Panc1 (cell line): ENCODE data around the gene RALGAPA1. TPM values are rescaled to one million over a fixed set of nuclear protein-coding genes. Genes with fewer than 3 reads are reported as not detected.

Experiments
- ATAC-seq: fragments of 200-7000 bp; cut with Tn5 transposase; 2 replicates; pipeline ENCODE4 v1.9.1; 2020; ENCODE audit warnings: mild to moderate bottlenecking, moderate library complexity
- BruUV-seq: library from RNA; stranded (reverse); fragments of 400-500 nt; replicated peaks from 2 replicates; lab custom pipeline; 2021; lab: Mats Ljungman, UMichigan
- CTCF ChIA-PET: fragments of 300-600 bp; sonication (Branson Sonifier 250); formaldehyde crosslinking; loops from one replicate; lab custom pipeline; 2022; ENCODE audit warnings: antibody characterized with exemption; lab: Charles Lee
- POLR2A ChIA-PET: fragments of 300-600 bp; sonication (Branson Sonifier 250); formaldehyde crosslinking; loops from one replicate; lab custom pipeline; 2022; ENCODE audit warnings: antibody characterized with exemption; lab: Charles Lee
- DNase-seq: peaks from one replicate; pipeline ENCODE4 v3.0.0-alpha.2; 2010; ENCODE audit warnings: low read depth, low spot score
- H3K27ac ChIP-seq: 2 replicates; pipeline ENCODE4 v1.5.1; 2011; ENCODE audit warnings: mild to moderate bottlenecking, low read length, inconsistent platforms
- H3K27me3 ChIP-seq: fragments of 200-500 bp; sonication (Bioruptor generic); 2 replicates; pipeline ENCODE4 v1.6.0; 2014; ENCODE audit warnings: low read length, inconsistent platforms; ENCODE audit not compliant: control insufficient read depth, insufficient read depth
- H3K36me3 ChIP-seq: fragments of 200-500 bp; sonication (Bioruptor generic); 2 replicates; pipeline ENCODE4 v1.5.1; 2014; ENCODE audit warnings: inconsistent platforms, mild to moderate bottlenecking, low read length, moderate library complexity; ENCODE audit not compliant: control insufficient read depth, insufficient read depth
- H3K4me1 ChIP-seq: 2 replicates; pipeline ENCODE4 v1.5.1; 2011; ENCODE audit warnings: inconsistent platforms, mild to moderate bottlenecking, low read length, moderate library complexity; ENCODE audit not compliant: control insufficient read depth, insufficient read depth
- H3K4me3 ChIP-seq, 2 experiments: 2 replicates each; pipeline ENCODE4 v1.5.1; 2011 to 2012; ENCODE audit warnings: low read depth in 2 of 2, low read length in 2 of 2, mild to moderate bottlenecking in 2 of 2, inconsistent platforms in 1 of 2, moderate library complexity in 1 of 2
- H3K9me3 ChIP-seq: fragments of 200-500 bp; sonication (Bioruptor generic); 2 replicates; pipeline ENCODE4 v1.5.1; 2014; ENCODE audit warnings: low read depth, mild to moderate bottlenecking, inconsistent platforms, low read length, moderate library complexity; ENCODE audit not compliant: control insufficient read depth, insufficient read depth
- POLR2AphosphoS5 ChIP-seq: IDR thresholded peaks from 2 replicates; pipeline ENCODE4 v1.6.1; 2012; ENCODE audit warnings: mild to moderate bottlenecking, low read depth, low read length, moderate library complexity
- SIN3A ChIP-seq: IDR thresholded peaks from 2 replicates; pipeline ENCODE4 v1.6.1; 2012; ENCODE audit warnings: low read depth, mild to moderate bottlenecking, low read length, moderate library complexity, borderline replicate concordance; ENCODE audit not compliant: insufficient read depth
- TCF7L2 ChIP-seq: IDR thresholded peaks from 2 replicates; pipeline ENCODE4 v1.6.1; 2011; ENCODE audit warnings: mild to moderate bottlenecking, low read depth, low read length, inconsistent platforms
- in situ Hi-C: cut with HindIII; loops from 2 replicates; pipeline ENCODE4 v1.10.0; 2016; ENCODE audit warnings: low sequenced_read_pairs, low pct_unique_long_range_greater_than_20kb
- intact Hi-C: fragments of 100-400 bp; cut with micrococcal nuclease; formaldehyde crosslinking; loops from one replicate; pipeline ENCODE4 v1.10.0; 2022; ENCODE audit not compliant: unreplicated experiment
- total RNA-seq: library from RNA; stranded (reverse); gene quantifications from one replicate; pipeline ENCODE4 v1.2.1, GENCODE V29; 2021; ENCODE audit not compliant: unreplicated experiment
- TF ChIP-seq, protein P1 (sequence below), 2 experiments: IDR thresholded peaks; 2 replicates each; pipeline ENCODE4 v1.6.1; 2011 to 2012; ENCODE audit warnings: low read depth in 2 of 2, control low read depth in 1 of 2, low read length in 1 of 2, mild to moderate bottlenecking in 1 of 2, moderate library complexity in 1 of 2; ENCODE audit not compliant: insufficient read depth in 1 of 2
- TF ChIP-seq, protein P2 (sequence below): fragments of 450-650 bp; IDR thresholded peaks from 2 replicates; pipeline ENCODE4 v1.5.1; 2017; ENCODE audit warnings: mild to moderate bottlenecking

The RALGAPA1 gene
- total RNA-seq, 1 experiment from 2014 or later: 31.5 TPM

DNA sequence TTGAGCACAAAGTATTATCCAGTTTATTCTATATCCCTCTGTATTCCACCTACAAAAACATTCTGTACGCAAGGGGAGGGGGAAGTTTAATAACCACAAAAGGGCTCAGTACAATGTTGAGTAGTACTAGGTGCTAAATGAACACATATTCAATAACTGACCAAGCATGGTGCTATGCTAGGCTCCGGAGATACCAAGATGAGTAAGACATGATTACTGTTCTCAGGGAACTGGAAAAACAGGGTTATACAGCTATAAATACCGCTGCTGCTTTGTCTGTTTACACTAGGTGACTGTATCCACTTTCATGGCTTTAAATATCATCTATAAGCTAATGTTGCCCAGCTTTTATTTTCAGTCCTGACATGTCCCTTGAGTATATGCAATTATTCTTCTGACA is 139.3 kb downstream of the RALGAPA1 start:
- BruUV-seq: TSS peak; percentile 35
- ChIA-PET POLR2A (no interaction called here), CTCF (no interaction called here)
- peak; percentile 12 for DNase-seq
- TF ChIP-seq SIN3A (no peak), TCF7L2 (no peak), POLR2AphosphoS5 (no peak)
- TF ChIP-seq, protein P1, sequence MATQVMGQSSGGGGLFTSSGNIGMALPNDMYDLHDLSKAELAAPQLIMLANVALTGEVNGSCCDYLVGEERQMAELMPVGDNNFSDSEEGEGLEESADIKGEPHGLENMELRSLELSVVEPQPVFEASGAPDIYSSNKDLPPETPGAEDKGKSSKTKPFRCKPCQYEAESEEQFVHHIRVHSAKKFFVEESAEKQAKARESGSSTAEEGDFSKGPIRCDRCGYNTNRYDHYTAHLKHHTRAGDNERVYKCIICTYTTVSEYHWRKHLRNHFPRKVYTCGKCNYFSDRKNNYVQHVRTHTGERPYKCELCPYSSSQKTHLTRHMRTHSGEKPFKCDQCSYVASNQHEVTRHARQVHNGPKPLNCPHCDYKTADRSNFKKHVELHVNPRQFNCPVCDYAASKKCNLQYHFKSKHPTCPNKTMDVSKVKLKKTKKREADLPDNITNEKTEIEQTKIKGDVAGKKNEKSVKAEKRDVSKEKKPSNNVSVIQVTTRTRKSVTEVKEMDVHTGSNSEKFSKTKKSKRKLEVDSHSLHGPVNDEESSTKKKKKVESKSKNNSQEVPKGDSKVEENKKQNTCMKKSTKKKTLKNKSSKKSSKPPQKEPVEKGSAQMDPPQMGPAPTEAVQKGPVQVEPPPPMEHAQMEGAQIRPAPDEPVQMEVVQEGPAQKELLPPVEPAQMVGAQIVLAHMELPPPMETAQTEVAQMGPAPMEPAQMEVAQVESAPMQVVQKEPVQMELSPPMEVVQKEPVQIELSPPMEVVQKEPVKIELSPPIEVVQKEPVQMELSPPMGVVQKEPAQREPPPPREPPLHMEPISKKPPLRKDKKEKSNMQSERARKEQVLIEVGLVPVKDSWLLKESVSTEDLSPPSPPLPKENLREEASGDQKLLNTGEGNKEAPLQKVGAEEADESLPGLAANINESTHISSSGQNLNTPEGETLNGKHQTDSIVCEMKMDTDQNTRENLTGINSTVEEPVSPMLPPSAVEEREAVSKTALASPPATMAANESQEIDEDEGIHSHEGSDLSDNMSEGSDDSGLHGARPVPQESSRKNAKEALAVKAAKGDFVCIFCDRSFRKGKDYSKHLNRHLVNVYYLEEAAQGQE (IDR thresholded peaks at IDR 0.05; ENCODE audit: insufficient read depth in 1 of 2, low read depth in 2 of 2, low read length in 1 of 2): no peak
- TF ChIP-seq, protein P2, sequence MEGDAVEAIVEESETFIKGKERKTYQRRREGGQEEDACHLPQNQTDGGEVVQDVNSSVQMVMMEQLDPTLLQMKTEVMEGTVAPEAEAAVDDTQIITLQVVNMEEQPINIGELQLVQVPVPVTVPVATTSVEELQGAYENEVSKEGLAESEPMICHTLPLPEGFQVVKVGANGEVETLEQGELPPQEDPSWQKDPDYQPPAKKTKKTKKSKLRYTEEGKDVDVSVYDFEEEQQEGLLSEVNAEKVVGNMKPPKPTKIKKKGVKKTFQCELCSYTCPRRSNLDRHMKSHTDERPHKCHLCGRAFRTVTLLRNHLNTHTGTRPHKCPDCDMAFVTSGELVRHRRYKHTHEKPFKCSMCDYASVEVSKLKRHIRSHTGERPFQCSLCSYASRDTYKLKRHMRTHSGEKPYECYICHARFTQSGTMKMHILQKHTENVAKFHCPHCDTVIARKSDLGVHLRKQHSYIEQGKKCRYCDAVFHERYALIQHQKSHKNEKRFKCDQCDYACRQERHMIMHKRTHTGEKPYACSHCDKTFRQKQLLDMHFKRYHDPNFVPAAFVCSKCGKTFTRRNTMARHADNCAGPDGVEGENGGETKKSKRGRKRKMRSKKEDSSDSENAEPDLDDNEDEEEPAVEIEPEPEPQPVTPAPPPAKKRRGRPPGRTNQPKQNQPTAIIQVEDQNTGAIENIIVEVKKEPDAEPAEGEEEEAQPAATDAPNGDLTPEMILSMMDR: no peak
- in situ Hi-C loops (no loop called here), intact Hi-C loops (no loop called here)
- no peaks in the 10 kb centered on the region for H3K4me1 ChIP-seq
- H3K9me3 ChIP-seq: no peaks in the 10 kb centered on the region
- no peak for ATAC-seq
- H3K27ac ChIP-seq: no peak overlapping the region
- H3K36me3 ChIP-seq: no peaks in the 10 kb centered on the region; the same call in 1 of the 2 replicates
- no peaks in the 10 kb centered on the region for H3K27me3 ChIP-seq
- no peak overlapping the region for H3K4me3 ChIP-seq

DNA sequence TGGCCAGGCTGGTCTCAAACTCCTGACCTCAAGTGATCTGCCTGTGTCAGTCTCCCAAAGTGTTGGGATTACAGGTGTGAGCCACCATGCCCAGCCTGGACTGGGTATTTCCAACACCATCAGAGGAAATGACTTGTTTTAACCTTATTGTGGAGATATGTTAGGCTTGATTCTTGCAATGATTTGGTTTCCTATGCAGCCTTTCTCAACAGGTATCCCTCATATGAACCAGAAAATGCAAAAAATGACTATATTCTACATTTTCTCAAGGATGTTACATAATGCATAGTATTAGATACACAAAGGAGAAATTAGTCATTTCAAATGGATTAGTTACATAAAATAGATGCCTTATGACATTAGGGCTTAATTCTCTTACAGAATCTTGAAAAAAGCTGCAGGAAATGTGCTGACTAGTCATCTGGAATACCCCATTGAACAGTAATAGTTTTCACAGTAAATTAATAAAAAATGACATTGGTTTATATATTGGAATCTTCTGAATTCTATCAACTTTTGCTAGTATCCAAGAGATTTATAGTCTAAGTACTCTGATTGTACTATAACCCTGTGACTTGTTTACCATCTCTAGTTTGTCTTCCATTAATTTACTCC is 142.6 kb downstream of the RALGAPA1 start:
- Histone ChIP-seq H3K36me3 (no peaks in the 10 kb centered on the region; the same call in 1 of the 2 replicates), H3K27ac (no peak overlapping the region), H3K9me3 (no peaks in the 10 kb centered on the region), H3K27me3 (no peaks in the 10 kb centered on the region), H3K4me3 (no peak overlapping the region), H3K4me1 (no peaks in the 10 kb centered on the region)
- TF ChIP-seq SIN3A (no peak), TCF7L2 (no peak)
- TF ChIP-seq, protein P1 (IDR thresholded peaks at IDR 0.05; ENCODE audit: insufficient read depth in 1 of 2, low read depth in 2 of 2, low read length in 1 of 2): no peak
- DNase-seq: no peak
- ATAC-seq: no peak
- no TSS peak for BruUV-seq
- intact Hi-C loops: no loop called here
- in situ Hi-C loops: no loop called here
- ChIA-PET POLR2A (no interaction called here), CTCF (no interaction called here)
